GM19468 (cell line): ENCODE data around the gene SIAH1.
"Not testable (repeated sequence)": the region's sequence is repeated elsewhere in the genome, so short reads cannot be mapped to it uniquely, and the experiment has no call there.

Source experiments
- ATAC-seq: cut with Tn5 transposase; IDR thresholded peaks from one replicate; pipeline ENCODE4 v1.9.1; 2021; ENCODE audit warnings: mild to moderate bottlenecking, moderate library complexity, moderate number of reproducible peaks; ENCODE audit not compliant: unreplicated experiment; ENCODE audit errors: extremely low read depth

The SIAH1 gene

DNA sequence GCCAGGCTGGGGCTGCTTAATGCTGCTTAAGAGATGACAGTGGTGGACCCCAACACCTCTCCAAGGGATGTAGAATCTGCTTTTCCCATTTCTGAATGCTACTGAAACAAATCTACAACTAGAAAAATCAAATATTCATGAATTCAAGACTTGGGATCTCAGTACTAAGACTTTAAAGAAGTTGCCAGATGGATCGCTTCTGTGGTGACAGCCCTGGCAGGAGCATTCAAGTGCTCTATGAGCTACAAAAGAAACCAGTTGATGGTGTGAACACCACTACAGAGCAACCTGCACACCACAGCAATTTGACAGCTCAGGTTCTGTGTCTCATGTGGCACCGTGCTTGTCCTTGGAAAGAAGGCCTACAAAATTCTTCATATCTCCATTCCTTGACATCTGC lies 42.6 kb downstream of the SIAH1 start:
- ATAC-seq, result no peak

- ATAC-seq, result no peak
Observed at GRCh38 chr16:48340054-48340453, 45.2 kb downstream of the SIAH1 start.

DNA sequence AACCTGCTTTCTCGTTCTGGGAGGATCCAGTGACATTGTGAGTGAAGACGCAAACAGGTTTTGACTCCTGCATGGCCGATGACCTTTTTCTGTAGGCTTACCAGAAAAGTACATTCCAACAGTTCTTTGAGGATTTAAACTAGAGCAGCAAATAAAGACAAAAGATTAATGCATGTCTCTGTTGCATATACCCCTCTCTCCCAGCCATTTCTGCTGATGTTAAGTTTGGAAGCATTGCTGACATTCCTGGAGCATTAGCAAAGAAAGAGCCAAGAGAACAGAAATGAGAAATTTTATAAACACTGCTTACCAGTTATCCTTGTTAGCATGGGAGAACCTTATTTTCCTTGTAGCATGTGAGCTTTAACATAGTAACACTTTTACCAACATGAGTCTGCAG lies 49.3 kb downstream of the SIAH1 start:
- ATAC-seq, result no peak

DNA sequence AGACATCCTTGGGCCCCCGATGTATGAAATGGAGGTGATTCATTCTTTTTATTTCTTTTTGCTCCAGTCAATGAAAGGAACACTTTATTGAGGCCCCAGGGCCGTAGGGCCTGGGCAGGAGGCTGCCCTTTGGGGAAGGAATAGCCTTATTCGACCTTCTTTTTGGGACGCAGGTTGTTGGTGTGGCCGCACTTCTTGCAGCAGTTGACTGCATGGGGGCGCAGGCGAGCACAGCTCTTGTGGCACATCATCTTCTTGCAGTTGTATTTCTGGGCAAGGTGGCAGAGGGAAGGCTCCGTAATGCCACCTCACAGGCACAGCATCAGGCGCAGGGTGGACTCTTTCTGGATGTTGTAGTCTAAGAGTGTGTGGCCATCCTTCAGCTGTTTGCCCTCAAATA lies 50.9 kb downstream of the SIAH1 start:
- ATAC-seq, result no peak

DNA sequence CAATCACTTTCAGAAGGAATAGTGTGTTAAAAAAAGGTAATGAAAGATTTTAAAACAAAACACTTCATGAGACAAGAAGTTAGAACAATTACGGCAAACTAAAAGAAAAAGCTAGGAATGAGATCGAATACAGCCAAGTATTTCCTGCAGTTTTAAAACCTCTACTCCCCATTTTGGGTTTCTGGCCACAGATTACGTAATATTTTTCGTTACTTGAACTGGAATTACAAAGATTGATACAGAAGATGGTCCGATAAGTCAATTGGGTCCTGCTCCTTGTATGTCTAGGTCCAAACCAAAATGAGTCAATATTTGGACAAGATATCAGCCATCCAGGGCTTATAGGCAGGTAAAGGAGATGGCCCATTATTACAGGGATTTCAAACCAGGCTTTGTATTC lies 52.2 kb downstream of the SIAH1 start:
- no peak for ATAC-seq

GRCh38 chr16:48330841-48331192 lies 54.4 kb downstream of the SIAH1 start:
- no peak for ATAC-seq

DNA sequence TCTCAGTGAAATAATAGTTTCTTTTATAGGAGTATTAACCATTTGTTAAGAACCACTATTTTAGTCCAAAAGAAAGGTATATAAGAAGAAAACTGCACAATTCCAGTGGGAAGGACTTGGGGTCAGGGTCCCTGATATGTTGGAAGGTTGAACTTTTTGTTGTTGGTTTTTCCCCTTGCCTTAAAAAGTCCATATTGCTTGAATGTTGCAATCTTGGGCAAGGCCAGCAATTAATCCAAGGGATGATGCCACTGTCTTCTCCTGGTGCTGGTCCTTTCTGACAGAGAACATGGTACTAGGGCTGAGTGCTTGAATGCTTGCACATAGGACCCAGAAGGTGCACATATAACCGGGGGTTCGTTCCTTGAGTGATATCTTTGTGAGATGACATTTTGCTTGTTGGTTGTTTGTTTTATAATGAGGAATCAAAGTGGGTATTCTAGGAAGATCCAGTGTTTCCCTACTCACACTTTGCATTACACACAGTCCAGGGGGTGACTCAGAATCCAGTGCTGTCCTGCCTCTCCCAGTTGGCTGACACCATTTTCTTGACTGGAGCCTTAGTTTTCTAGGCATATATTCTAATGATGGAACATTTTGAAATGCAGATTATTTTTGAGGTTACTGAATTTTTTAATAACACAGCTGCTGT lies 54.9 kb downstream of the SIAH1 start:
- no peak for ATAC-seq

DNA sequence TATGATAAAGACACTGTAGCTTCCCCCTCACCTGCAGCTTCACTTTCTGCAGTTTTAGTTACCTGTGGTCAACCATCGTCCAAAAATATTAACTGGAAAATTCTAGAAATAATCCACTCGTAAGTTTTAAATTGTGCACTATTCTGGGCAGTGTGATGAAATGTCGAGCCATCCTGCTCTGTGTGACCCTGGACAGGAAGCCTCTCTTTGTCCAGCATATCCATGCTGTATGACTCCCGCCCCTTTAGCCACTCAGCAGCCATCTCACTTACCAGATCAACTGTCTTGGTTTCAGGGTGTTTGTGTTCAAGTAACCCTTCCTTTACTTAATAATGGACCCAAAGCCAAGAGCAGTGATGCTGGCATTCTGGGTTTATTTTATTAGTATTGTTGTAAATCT lies 56.1 kb downstream of the SIAH1 start:
- ATAC-seq, result no peak

DNA sequence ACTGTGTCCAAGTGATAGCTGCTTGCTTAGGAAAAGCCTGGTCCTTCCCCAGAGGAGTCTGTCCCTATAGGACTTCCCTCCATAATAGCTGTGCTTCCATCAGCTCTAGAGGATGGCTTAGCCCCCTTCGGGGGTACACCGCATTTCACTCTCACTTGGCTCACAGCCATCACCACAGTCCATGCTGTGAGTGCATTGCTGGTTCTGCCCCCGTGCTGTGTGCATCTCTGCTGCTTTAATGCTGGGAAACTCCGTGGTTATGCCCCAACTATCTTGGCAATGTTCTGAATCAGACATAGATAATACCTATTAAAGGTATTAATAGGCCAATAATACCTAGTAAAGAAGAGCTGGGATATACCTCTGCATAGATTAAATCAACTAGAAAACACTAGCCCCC lies 58.3 kb downstream of the SIAH1 start:
- no peak for ATAC-seq

DNA sequence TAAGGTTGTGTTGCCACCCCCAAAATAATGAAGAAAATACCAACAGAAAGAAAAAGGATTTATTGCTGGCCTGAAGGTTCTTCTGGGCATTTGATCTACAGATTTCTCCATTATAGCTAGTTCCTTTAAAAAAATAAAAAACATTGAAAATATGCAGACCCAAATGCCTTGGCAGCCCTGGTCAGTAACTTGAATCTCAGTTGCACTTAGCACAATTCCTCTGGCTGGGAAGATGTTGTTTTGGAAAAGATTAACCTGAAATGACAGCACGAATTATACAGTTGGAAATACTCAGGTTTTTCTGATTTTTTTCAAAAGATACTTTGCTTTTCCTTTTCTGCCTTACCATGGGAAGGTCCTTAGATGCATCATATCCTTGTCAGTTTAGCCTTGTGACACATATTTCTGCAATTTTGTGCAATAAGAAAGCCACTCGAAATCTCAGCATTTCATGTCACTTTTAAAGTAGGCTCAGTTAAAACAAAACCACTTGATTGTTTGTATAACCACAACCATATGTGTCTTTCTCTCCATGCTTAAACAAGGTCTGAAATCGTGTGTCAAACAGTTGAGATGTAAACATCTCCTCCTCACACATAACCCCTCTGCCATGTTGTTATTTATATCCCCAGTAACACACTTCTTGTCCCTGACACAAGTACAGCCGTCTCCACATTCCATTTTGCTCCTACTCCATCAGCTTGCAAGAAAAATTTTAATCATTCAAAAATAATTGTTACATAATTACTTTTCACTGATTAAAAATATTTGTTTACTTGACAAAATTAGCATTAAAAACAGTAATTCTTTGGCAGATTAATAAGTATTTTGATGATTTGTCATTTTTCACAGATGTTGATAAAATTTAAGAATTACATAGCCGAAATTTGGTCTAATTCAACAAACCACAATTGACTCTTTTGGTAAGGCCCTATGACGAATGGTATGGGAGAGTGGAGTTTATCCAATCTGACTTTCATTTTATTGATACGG lies 61.1 kb downstream of the SIAH1 start:
- no peak for ATAC-seq

DNA sequence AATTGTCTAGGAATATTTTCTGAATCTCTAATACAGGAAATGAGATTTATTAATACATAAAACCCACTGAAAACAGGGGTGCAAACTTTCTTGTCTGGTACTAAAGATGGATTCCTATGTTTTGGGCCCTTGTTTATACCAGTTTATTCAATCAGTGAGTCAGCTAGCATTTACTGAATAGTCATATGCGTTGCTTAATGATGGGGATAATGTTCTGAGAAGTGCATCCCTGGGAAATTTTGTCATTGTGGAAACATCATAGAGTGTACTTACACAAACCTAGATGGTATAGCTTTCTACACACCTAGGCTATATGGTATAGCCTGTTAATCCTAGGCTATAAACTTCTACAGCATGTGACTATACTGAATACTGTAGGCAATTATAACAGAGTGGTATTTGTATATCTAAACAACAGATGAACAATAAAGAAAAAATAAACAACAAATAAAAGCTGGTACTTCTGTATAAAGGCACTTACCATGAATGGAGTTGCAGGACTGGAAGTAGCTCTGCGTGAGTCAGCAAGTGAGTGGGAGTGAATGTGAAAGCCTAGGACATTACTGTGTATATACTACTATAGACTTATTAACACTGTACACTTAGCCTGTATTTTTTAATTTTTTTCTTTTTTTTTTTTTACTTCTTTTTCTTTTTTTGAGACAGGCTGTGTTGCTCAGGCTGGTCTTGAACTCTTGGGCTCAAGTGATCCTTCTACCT lies 63.7 kb downstream of the SIAH1 start:
- no peak for ATAC-seq

DNA sequence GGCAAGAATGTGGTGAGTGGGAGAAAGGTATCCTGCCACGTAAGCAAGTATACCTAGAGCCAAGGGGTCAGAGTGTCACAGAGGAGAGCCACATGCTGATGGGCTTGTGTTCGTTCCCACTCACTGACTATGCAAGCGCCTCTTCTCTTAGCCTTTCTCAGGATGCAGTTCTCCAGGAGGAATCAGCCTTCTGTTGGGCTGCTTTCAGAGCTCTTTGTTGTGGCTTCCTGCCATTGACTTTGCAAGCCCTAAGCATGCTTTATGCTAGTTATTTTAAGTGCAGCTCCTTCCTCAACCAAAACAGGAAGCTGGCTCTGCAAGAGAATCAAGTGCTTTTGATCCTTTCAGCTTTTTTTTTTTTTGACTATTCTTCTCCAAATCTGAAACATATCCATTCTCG lies 66.6 kb downstream of the SIAH1 start:
- ATAC-seq, result no peak

GRCh38 chr16:48317614-48318315 lies 67.4 kb downstream of the SIAH1 start:
- no peak for ATAC-seq

GRCh38 chr16:48317026-48317425 lies 68.2 kb downstream of the SIAH1 start:
- no peak for ATAC-seq

DNA sequence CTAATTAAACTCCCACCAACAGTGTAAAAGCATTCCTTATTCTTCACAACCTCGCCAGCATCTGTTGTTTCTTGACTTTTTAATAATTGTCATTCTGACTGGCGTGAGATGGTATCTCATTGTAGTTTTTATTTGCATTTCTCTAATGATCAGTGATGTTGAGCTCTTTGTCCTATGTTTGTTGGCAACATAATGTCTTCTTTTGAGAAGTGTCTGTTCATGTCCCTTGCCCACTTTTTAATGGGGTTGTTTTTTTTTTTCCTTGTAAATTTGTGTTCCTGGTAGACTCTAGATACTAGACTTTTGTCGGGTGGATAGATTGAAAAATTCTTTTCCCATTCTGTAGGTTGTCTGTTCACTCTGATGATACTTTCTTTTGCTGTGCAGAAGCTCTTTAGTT lies 71.3 kb downstream of the SIAH1 start:
- ATAC-seq, result not testable (repeated sequence)

DNA sequence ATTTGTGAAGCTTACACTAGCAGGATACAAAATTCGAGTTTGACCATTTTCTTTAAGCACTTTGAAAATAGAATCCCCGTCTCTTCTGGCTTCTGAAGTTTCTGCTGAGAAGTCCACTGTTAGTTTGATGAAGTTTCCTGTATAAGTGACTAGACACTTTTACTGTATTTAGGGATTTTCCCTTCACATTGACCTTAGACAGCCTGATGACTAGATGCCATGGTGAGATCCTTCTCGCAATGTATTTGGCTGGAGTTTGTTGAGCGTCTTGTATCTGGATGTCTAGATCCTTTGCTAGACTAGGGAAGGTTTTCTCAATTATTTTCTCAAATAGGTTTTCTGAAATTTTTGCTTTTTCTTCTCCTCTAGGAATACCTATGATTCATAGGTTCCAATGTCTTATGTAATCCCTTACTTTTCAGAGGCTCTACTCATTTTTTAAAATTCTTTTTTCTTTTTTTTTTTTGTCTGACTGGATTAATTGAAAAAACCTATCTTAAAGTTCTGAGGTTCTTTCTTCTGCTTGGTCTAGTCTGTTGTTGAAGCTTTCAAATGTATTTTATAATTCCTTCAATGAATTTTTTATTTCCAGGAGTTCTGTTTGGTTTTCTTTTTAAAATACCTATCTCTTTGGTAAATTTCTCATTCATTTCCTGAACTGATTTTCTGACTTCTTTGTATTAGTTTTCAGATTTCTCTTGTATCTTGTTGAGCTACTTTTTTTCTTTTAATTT lies 74.1 kb downstream of the SIAH1 start:
- no peak for ATAC-seq
